ENCODE results near the gene GALNT9. TPM values are rescaled to one million over a fixed set of nuclear protein-coding genes. Genes with fewer than 3 reads are reported as not detected.

GALNT9 gene
- polyA plus RNA-seq, 2 of the 4 experiments (the other 2 are of a cell fraction): 0.66 to 2.8 TPM

GRCh38 chr12:132320767-132321211 lies 8.6 kb downstream of the GALNT9 start:
- TF ChIP-seq ZFP36 (IDR thresholded peaks at IDR 0.05; ENCODE audit: borderline replicate concordance, partially characterized antibody) (no peak), EP300 (IDR thresholded peaks at IDR 0.05) (no peak), CTCF (IDR thresholded peaks at IDR 0.05) (no peak), TP53 (CRISPR knock-in tag; IDR thresholded peaks at IDR 0.05) (no peak), HDAC2 (IDR thresholded peaks at IDR 0.05) (no peak), NFE2L2 (conservative IDR thresholded peaks at IDR 0.05; ENCODE audit: low read length) (no peak), TFCP2L1 (CRISPR knock-in tag; IDR thresholded peaks at IDR 0.05) (no peak), SREBF2 (IDR thresholded peaks at IDR 0.05) (no peak), EHMT2 (IDR thresholded peaks at IDR 0.05; ENCODE audit: low read depth) (no peak), JUNB (IDR thresholded peaks at IDR 0.05) (no peak), ESRRA (IDR thresholded peaks at IDR 0.05; ENCODE audit: borderline replicate concordance, low read length) (no peak), RFX5 (IDR thresholded peaks at IDR 0.05) (no peak), REST (IDR thresholded peaks at IDR 0.05) (no peak)
- POLR2A ChIA-PET: no interaction called here
- FAIRE-seq: no peak

GRCh38 chr12:132319991-132320570 lies 9.3 kb downstream of the GALNT9 start:
- ChIA-PET POLR2A (no interaction called here), CTCF (interaction anchor here (1.2 kb wide), 2 partner anchors 32 to 149 kb away, joined by 3 to 4 read pairs; no protein-coding TSS in a partner anchor)
- TF ChIP-seq RARB (CRISPR knock-in tag; IDR thresholded peaks at IDR 0.05) (no peak), FOXS1 (CRISPR knock-in tag; IDR thresholded peaks at IDR 0.05) (no peak), JUN (IDR thresholded peaks at IDR 0.05) (no peak), ZSCAN20 (CRISPR knock-in tag; IDR thresholded peaks at IDR 0.05) (no peak)
- no peak for ATAC-seq
- Histone ChIP-seq H3K4me2 (no peak overlapping the region), H3K4me3 (no peak overlapping the region), H3K4me1 (no peaks in the 10 kb centered on the region), H3K27ac (no peak overlapping the region), H3K9me3 (no peaks in the 10 kb centered on the region)
- FAIRE-seq: no peak
- 75% methylated on average over 29 of the region's 29 CpGs for WGBS (ENCODE audit: missing lambda C conversion rate)
- no peak for DNase-seq (ENCODE audit: low read depth in 1 of 2, low spot score in 1 of 2)

More at GRCh38 chr12:132320767-132321211, 8.6 kb downstream of the GALNT9 start:
- DNase-seq (ENCODE audit: low read depth in 1 of 2, low spot score in 1 of 2) (no peak), ATAC-seq (no peak)
- Histone ChIP-seq H3K4me1 (no peaks in the 10 kb centered on the region), H3K4me3 (no peak overlapping the region), H3K4me2 (no peak overlapping the region), H3K27ac (no peak overlapping the region), H3K9me3 (no peaks in the 10 kb centered on the region)
- 59% methylated on average over 16 of the region's 23 CpGs for WGBS (ENCODE audit: missing lambda C conversion rate)
- CTCF ChIA-PET: interaction anchor here (1.0 to 1.2 kb wide), 2 partner anchors 31 to 37 kb away, joined by 3 to 4 read pairs; no protein-coding TSS in a partner anchor

GRCh38 chr12:132319359-132319950 lies 9.9 kb downstream of the GALNT9 start:
- ChIA-PET CTCF (interaction anchor here (1.2 to 1.4 kb wide), 3 partner anchors 33 to 242 kb away, joined by 3 to 4 read pairs (median 4); no protein-coding TSS in a partner anchor), POLR2A (no interaction called here)
- Histone ChIP-seq H3K4me3 (no peak overlapping the region), H3K4me2 (no peak overlapping the region), H3K4me1 (no peaks in the 10 kb centered on the region), H3K9me3 (no peaks in the 10 kb centered on the region), H3K27ac (no peak overlapping the region)
- DNase-seq (ENCODE audit: low read depth in 1 of 2, low spot score in 1 of 2) (no peak), ATAC-seq (peak in 1 of 2 experiments; percentile 8; a peak in 2 of 6 replicates), FAIRE-seq (no peak)
- 77% methylated on average over 30 of the region's 30 CpGs for whole genome bisulfite sequencing (ENCODE audit: missing lambda C conversion rate)
- no peak for TF ChIP-seq REST (IDR thresholded peaks at IDR 0.05)
- no peak for TF ChIP-seq MYC (IDR thresholded peaks at IDR 0.05; ENCODE audit: borderline replicate concordance, low read length)
- no peak for TF ChIP-seq MAZ (IDR thresholded peaks at IDR 0.05; ENCODE audit: borderline replicate concordance, low read depth, low read length)
- TF ChIP-seq EP300 (IDR thresholded peaks at IDR 0.05): no peak
- TF ChIP-seq CHD2 (IDR thresholded peaks at IDR 0.05; ENCODE audit: low read length, partially characterized antibody): no peak

Measured in A549 (cell line).